Suprapubic skin (tissue), 3 donors: ENCODE measurements around the gene TRAPPC2L.

Experiments used
- CTCF ChIP-seq, 2 donors: fragments of 200-600 bp in 1 of 2; fragments of 450-650 bp in 1 of 2; sonication (generic) in 1 of 2; IDR thresholded peaks; one replicate each; pipeline ENCODE4 v1.5.1; 2016 to 2019; ENCODE audit warnings: antibody characterized with exemption in 2 of 2, mild to moderate bottlenecking in 1 of 2, moderate library complexity in 1 of 2
- POLR2AphosphoS5 ChIP-seq, 3 donors: sonication (generic); formaldehyde crosslinking; IDR thresholded peaks; one replicate each; pipeline ENCODE4 v1.6.1; 2017; ENCODE audit warnings: antibody characterized with exemption in 3 of 3

GRCh38 chr16:88859381-88860091 is 2.6 kb downstream of the TRAPPC2L start:
- TF ChIP-seq CTCF (IDR thresholded peaks at IDR 0.05) (no peak), POLR2AphosphoS5 (IDR thresholded peaks at IDR 0.05) (no peak)
